Measurements from ENCODE around the gene RAP1GAP2.
A peak's percentile ranks its signal among the peaks of the same experiment; 100 is the strongest.
"Not testable (repeated sequence)": the region's sequence is repeated elsewhere in the genome, so short reads cannot be mapped to it uniquely, and the experiment has no call there.

Gene RAP1GAP2

DNA sequence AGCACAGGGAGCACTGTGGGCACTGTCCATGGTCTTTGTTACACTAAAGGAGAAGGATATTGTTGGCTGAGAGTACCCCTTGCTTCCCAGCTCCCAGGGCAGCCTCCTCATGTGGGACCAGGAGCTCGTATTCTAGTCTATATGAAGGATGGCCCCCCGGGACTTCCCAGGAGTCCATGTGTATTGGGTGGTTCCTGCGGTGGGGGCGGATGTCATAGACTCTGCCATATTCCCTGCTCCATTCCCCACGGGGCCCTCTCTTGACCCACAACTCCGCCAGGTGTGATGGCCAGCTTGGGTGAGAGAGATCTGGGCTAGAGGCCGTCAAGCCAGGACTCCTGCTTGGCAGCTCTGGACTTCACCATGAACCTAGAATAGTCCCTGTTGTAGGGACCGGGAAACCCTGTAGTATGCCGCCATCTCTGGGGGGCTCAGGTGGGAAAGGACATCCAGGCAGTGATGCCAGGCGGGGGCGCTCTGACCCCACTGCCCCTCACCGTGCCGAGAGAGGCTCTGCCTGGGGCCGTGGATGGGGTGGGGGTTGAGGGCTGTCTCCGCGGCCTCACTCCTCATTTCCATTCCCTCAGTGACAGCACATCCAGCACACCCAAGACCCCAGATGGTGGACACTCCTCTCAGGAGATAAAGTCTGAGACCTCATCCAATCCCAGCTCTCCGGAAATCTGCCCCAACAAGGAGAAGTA is 229.3 kb downstream of the RAP1GAP2 start:
- DNase-seq (ENCODE audit: low spot score) = no peak

DNA sequence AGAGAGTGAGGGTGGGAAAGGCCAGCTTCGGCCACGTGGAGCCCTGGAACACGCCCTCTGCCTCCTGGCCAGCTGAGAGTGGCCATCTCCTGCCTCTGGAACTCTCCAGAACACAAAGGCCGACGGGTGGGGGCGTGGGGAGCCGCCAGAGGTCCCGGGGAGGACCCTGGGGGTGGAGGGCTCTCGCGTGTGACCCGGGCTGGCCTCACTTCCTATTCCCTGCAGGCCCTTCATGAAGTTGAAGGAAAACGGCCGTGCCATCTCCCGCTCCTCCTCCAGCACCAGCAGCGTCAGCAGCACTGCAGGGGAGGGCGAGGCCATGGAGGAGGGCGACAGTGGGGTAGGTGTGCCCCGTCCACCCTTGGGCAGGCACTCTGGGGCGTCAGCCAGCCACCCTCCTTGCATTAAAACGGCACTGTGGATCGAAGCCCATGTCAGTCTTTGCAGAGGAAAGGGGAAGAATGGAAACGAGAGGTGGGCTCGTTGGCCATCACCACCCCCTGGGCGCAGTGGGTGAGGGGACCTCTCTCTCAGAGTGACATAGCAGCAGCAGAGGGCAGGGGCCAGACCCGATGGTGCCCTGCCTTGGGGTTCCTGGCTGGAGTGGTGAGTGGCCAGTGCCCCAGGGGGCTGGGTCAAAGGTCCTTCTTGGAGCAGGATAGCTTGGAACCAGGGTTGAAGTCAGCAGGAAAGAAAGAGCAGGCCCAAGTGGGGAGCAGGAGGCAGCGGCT is 230.1 kb downstream of the RAP1GAP2 start:
- no peak for DNase-seq (ENCODE audit: low spot score)

DNA sequence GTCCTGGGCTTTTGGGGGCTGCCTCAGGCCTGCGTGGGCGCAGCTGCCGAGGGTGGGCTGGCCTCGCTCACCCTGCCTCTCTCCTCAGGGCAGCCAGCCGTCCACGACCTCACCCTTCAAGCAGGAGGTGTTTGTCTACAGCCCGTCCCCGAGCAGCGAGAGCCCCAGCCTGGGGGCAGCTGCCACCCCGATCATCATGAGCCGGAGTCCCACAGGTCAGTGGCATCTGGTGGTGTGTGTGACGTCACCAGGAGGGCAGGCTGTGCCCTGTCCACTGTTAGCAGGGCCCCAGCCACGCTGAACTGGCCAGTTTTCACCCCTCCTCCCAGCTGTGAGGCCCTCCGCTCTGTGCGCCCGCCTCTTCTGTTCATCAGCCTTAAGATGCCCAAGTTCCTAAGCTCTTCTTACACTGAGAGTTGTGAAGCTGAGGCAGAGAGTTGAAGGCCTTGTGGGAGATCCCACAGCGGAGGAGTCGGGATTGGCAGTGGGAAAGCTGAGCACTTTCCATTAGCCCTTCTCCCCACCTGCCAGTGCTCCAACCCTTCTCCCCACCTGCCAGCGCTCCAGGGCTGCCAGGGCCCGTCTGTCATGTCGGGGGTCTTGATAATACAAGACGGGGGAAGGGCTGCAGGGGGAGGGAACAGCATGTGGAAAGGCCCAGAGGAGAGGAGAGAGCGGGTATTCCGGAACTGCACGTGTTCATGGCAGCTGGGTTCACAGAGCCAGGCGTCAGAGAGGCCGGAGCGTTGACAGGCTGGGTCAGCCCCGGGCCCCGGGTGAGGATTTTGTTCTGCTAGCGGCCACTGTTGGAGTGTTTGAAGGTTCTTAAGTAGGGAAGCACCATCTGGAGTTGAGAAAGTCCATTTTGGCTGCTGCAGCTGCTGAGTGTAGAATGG is 230.9 kb downstream of the RAP1GAP2 start:
- no peak for DNase-seq (ENCODE audit: low spot score)

DNA sequence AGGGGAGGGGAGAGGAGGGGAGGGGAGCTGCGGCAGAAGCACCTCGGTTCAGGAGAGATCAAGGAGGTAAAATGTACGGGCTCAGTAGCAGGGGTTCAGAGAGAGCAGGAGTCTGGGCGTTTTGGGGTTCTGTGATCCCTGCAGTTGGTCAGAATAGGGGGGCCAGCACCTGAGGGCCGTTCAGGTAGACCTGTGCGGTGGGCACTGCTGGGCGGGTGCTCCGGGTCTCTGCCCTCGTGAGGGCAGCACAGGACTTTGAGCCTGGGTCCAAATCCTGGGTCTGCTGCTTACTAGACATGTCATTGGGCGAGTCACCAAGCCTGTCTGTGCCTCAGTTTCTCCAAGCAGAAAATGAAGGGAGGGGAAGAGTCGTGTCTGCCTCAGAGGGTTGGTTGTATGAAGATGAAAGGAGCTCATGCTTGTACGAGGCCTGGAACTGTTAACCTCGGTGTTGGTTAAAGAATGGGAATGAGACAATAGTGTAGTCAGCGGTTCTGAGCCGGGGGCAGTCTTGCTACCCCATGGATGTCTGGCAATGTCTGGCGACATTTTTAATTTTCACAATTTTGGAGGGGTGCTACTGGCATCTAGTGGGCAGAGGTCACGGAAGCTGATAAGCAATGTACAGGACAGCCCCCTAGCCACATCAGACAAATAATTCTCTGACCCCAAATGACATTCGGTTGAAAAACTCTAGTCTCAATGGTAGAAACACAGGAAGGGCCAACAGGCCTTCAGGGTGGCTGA is 231.7 kb downstream of the RAP1GAP2 start:
- no peak for DNase-seq (ENCODE audit: low spot score)

DNA sequence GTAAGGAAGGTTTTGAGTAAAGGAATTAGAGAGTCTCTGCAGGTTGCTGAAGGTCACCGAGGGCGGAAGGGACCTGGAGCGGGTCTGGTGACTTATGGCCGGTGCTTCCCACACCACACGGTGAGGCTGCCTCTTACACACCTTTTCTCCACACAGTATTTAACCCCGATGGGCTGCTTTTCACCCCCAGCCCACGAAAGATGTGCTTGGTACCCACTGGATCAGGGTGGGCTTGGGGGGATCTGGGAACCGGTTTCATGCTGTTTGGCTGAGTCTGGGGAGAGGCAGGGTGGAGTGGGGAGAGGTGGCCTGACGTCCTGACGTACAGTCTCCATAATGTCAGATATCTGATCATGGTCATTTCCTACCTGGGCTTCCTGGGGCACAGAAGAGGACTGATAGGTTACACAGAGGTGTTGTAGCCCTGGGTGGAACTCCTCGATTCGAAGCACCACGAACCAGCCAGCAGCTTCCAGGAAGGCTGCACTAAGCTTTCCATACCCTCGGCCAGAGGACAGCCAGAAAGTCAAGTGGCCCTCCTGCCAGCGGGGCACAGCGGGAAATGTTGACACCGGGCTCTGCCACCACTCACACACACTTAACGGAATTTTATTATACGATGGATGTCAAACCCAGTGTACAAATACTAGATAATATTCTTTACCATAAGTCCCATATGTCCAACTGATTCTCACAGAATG is 233.1 kb downstream of the RAP1GAP2 start:
- DNase-seq (ENCODE audit: low spot score) = no peak

DNA sequence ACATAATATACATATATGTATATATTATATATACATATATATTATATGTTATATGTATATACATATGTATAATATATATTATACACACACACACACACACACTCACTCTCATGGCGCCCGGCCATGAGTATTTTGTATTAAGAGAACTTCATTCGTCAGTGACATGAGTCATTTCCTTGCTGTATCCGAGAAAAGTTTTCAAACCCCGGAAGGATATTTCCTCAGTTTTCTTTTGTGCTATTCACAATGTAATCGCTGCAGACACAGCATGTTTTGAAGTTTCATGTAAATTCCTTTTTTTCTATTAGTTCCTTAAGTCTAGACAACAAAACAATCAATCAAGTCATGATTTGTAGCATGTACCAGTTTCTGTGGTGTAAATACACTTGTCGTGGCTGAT is 233.9 kb downstream of the RAP1GAP2 start:
- DNase-seq (ENCODE audit: low spot score) = peak; percentile 33

DNA sequence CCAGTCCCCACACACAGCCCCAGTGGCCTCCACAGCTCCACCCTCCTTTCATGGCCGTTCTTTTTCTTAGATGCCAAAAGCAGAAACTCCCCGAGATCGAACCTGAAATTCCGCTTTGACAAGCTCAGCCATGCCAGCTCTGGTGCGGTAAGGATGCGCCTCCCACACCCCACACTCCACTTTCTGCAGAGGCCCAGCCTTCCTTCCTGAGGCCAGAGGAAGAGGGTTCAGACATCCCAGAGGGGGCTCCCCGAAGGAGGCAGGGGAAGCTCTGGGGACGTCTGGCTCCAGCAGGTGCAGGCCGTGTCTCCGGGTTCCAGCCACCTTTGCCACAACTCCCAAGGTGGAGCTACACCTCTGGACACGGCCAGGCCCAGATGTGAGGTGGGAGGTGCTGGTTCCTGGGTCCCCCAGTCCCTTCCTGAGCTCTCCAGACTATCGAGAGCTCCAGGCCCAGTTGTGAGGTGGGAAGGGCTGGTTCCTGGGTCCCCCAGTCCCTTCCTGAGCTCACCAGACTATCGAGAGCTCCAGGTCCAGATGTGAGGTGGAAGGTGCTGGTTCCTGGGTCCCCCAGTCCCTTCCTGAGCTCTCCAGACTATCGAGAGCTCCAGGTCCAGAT is 234.7 kb downstream of the RAP1GAP2 start:
- not testable (repeated sequence) for DNase-seq (ENCODE audit: low spot score)

DNA sequence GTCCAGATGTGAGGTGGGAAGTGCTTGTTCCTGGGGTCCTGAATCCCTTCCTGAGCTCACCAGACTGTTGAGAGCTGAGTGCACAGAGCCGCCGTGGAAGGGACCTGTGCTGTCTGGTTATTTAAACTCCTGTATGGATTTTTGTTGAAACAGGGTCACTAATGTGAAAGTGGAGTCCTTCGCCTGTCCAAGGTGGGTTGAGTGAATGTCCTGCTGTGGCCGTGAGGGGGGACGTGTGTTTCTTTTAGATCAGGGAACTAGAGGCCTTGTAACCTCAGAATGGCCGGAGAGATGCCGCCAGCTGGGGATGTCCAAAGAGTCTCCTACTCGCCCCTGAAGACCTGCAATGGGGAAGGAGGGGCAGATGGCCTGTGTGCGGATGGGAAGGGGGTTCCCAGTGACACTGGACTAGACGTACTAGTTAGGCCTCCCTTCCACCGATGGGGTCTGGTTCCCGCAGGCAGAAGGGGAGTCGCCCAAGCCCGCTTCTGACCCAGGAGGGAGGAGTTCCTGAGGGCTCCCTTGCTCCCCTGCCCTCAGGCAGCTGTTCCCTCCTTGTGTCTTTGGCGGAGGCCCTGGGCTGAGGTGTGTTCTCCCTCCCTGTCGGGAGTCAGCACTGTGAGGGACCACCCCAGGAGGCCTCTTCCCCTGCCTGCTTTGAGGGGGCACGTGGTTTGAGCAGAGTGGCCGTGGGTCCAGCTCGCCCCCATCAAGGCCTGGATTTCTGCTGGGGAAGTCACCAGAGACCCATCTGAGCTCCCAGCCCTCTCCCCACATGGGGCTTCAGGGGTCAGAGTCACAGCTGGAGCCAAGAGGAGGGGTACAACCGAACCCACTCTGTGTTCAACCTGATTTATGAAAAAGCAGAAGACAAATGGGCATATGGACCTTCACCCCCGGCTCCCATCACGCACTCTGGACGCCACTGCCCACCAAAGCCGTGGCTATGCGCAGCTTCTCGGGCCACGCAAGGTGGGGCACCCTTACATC is 236.3 kb downstream of the RAP1GAP2 start:
- DNase-seq (ENCODE audit: low spot score) = no peak

DNA sequence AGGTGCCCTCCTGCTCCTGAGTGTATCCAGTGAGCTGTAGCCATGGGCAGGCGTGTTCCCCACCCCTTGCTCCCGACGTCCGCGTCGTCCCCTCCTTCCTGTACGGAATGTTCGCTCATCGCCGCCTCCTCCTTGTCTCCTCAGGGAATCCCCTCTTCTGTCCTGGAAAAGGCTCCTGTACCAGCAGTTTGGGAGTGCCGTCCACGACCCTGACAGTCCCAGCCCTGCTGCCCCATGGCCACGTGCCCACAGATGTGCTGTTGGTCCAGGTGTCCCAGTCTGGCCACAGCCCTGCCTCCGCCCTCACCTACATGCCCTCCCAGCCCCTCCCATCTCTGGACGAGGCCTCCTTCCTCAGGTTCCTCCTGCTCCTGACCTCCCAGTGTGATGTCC is 237.0 kb downstream of the RAP1GAP2 start:
- no peak for DNase-seq (ENCODE audit: low spot score)

DNA sequence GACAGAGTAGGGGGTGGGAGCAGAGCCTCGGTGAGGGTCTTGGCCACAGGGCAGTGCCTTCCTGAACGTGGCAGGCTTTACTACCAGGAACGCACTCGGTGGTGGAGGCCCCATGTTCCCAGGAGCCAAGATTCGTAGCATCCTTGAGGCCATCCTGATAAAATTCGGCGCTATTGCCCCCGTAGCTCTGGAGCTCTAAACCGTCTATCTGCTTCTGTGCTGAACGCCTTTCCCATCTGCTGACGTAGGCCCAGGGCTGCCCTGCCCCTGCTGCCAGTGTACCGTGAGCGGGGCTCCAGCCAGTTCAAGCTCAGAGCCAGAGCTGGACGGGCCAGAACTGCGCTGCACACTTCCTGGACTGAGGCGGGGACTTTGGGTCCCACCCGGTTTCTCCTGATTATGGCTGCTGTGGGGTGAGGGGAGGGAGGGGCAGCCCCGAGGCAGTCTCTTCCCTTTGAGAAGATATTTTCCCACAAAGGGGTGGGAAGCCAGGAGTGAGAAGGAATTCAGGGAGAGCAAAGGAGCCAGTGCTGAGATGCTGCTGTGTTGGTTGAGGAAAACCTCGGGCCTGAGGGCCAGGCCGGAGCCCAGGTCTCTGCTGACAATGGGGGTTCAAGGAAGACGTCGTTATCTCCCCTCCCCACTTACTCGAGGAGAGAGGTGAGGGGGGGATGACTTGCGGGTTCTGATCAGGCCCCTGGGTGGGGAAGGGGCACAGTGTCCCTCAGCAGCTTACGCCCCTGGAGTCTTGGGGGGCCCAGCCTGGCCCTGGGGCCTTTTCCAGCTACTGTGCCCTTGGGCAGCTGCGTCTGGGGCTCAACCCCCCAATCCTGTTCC is 237.7 kb downstream of the RAP1GAP2 start:
- DNase-seq (ENCODE audit: low spot score) = no peak

DNA sequence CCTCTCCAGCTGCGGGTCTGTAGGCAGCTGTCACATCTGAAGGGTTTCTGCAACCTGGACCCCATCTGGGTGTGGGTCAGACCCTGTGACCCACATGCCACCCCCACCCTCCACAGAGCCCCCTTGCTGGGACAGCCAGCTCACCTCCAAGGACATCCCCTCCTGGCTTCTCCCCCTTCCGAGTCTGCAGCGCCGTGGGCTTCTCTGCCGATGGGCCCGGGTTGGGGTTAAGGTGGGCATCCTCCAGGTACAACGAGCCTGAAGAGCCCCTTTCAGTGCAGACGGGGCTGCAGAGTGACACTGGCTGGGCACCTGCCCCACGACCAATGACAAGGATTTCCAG is 238.3 kb downstream of the RAP1GAP2 start:
- DNase-seq (ENCODE audit: low spot score) = no peak

DNA sequence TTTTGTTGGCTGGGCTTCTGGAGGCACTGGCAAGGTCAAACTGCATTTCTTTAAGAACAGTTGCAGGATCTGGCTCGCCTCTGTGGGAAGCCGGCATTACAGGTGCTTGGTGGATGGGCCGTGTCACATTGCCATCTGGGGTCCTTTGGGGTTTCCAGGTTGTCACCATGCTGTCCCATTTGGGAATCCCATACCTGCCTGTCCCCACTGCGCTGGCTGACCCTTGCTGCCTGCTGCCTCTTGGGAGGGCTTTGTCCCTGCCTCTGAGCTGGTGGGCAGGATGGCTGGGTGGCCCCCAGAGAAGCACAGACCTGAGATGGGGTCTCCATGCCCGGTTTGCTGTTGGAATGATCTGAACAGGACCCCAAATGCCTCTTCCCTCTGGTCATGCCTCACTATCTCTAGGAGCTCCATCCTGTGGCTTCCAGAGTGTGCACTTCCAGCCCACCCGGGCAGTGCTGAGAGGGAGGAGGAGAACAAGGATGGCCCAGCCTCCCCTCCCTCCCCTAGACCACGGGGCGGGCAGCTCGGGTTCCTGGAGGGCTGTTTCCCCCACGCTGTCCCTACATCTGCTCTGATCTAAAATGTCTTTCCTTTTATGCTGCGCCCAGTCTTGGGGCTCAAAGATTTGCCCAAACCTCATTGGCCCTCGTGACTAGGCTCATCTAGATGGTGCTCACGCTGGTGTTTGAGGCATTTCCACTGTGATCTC is 239.2 kb downstream of the RAP1GAP2 start:
- no peak for DNase-seq (ENCODE audit: low spot score)

DNA sequence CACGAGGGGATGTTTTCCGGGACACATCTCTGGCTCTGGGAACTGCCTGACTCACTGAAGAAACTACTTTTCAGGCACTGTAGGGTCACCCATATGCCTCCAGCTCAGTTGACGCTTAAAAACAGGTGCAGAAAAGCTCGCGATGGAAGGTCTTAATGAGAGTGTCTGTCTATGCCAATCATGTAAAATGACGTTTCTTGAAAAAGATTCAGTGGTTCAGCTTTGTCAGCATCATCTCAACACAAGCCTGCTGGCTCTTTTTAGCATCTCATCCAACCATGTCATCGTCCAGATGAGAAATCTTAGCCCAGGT is 239.7 kb downstream of the RAP1GAP2 start:
- DNase-seq (ENCODE audit: low spot score) = no peak

DNA sequence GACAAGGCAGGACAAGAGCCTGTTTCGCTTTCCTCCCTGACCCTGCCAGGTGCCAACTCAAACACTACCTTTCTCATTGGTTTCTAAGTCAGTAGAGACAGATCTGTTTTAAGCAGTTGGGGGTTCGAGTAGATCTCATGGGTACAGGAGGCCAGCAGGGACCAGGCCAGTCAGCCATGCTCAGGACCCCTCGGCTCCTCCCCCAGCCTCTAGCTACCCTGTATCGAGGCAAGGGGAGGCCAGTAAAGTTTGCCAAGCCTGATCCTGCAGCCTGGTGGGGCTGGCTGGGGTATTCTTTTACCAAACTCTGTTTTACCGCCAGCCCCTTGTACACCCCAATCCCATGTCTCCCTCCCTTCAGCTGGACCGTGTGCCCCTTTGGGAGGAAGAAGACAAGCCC is 240.6 kb downstream of the RAP1GAP2 start:
- no peak for DNase-seq (ENCODE audit: low spot score)

DNA sequence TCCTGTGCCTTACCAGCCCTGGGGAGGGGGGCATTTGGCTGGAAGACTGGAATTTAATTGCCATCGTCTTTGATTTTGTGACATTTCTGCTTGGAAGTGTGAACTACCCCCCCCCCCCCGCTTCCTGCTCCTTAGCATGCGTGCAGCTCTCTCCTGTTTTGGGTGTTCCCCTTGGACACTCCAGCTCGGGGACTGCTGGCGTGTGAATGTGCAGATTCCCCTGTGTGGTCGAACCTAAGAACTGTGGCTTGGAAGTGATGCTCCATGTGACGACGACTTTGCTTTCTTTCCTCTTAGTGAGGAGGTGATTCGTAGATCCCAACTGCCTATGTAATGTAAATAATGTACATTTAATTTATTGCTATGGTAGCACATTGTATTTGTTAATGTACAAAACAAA is 241.0 kb downstream of the RAP1GAP2 start:
- DNase-seq (ENCODE audit: low spot score) = no peak

DNA sequence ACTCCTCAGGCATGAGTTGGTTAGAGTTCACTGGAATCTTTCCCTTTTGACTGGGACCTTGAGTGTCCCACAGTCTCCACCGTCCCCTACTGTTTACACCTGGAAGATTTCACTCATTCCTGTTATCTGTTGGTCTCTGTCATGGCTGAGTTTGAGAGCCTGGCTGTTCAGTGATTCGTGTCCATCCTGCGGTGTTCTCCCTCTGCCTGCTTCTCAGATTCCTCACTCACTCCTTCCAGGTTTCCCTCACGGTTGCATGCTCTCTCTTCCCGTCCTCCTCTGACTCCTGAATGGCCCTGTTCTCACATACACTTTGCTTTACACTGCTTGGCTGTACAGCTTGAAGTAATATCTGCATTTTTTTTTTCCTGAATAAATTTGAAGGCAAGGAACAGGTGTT is 242.7 kb downstream of the RAP1GAP2 start:
- no peak for DNase-seq (ENCODE audit: low spot score)

DNA sequence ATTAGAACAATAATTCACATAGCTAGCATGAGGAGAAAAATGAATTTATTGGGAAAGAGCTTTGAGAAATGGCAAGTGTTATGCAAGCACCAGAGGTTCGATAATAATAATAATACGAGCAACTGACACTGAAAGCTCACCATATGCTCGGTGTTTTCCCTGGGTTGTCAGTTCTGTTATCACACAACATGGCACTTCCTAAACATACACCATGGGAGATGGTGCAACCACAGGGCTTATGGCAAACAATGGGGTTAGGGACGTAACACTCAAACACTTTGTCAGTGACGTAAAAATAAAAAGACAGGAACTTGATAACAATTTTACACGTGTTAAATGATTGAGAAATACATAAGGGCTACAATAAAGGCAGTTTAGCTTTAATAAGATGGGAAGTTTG is 243.5 kb downstream of the RAP1GAP2 start:
- DNase-seq (ENCODE audit: low spot score) = no peak

DNA sequence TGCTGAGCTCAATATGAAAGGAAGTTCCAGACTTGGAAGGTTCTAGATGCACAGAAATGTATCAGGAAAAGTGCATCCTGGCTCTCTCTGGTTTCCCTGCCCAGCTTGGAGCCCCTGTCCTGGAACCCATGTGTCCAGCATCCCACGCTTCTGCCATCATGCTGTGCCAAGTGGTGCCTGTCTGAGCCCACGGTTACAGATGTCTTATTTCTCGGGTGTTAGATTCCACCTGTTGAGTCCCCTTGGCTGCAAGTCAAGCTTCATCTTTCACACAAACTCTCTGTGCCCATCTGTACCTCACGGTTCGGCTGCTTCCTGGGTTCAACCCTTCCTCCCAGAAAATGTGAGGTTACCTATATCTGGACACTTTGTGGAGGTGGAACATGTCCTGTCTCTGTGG is 244.6 kb downstream of the RAP1GAP2 start:
- DNase-seq (ENCODE audit: low spot score) = no peak
